DMS153 treated with DMSO at 0.1 percent for 48 hours (cell line): ENCODE results near the gene CDK3.

ENCODE experiments used
- DNase-seq: peaks from one replicate; lab custom pipeline; 2025; ENCODE audit not compliant: unreplicated experiment; lab: John Stamatoyannopoulos, UW

Gene CDK3

DNA sequence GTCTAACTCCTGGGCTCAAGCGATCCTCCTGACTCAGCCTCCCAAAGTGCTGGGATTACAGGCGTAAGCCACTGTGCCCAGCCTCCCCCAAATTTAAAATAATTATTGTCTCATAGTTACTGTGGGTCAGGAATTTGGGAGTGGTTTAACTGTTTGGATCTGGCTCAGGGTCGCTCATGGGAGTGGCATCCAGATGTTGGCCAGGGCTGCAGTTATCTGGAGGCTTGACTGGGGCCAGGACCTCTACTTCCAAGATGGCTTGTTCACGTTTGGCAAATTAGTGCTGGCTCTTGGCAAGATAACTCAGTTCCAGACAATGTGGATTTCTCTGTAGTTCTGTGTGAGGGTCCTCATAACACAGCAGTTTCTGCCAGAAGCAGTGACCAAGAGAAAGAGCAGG lies 13.6 kb upstream of the CDK3 start:
- no peak for DNase-seq

DNA sequence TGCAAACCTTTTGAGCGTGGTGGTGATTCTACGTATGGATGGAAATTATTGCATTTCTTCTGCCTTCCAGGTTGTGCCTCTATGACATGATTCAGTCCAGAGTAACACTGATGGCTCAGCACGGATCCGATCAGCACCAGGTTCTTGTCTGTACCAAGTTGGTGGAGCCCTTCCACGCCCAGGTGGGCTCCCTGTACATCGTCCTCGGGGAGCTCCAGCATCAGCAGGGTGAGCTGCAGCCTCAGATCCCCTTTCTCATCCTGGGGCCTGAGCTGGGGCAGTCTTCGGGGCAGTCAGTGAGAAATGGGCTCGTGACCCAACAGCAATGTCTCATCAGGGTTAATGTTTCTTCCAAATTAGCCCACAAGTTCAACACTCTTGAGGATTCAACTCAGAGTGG lies 9.3 kb upstream of the CDK3 start:
- no peak for DNase-seq

DNA sequence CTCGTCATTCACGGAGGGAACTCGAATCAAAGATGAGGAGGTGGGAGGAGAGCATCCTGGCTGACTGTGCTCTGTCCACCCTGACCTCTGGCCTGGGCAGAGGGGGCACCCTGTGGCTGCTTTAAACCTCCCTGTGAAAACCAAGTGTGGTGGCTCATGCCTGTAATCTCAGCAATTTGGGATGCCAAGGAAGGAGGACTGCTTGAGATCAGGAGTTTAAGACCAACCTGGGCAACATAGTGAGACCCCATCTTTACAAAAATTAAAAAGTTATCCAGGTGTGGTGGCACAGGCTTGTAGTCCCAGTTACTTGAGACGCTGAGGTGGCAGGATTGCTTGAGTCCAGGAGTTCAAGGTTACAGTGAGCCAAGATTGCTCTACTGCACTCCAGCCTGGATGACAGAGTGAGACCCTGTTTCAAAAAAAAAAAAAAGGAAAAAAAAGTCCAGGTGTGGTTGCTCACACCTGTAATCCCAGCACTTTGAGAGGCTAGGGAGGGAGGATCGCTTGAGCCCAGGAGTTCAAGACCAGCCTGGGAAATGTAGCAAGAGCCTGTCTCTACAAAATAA lies 5.8 kb upstream of the CDK3 start:
- DNase-seq = no peak

DNA sequence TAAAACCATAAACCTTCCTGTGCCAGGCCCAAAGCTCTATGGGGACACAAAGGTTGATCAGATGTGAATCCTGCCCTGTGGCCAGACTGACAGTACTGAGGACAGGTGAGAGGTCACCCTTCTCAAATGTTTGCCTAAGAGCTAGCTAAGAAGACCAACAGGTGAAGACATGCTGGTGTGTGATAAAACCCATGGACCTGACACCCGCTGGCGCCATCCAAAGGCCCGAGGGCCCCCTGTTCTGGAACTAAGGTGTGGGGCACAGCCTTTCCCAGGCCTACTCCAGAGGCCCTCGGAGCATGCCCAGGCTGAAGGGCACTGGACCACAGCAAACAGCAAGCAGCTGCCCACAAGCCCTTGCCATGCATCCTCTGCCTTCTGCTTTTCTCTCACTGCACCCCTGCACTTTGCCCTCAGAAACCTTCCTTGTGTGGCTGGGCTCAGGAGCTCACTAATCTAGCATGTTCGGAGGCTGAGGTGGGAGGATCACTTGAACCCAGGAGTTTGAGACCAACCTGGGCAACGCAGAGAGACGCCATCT lies 5.2 kb upstream of the CDK3 start:
- no peak for DNase-seq

DNA sequence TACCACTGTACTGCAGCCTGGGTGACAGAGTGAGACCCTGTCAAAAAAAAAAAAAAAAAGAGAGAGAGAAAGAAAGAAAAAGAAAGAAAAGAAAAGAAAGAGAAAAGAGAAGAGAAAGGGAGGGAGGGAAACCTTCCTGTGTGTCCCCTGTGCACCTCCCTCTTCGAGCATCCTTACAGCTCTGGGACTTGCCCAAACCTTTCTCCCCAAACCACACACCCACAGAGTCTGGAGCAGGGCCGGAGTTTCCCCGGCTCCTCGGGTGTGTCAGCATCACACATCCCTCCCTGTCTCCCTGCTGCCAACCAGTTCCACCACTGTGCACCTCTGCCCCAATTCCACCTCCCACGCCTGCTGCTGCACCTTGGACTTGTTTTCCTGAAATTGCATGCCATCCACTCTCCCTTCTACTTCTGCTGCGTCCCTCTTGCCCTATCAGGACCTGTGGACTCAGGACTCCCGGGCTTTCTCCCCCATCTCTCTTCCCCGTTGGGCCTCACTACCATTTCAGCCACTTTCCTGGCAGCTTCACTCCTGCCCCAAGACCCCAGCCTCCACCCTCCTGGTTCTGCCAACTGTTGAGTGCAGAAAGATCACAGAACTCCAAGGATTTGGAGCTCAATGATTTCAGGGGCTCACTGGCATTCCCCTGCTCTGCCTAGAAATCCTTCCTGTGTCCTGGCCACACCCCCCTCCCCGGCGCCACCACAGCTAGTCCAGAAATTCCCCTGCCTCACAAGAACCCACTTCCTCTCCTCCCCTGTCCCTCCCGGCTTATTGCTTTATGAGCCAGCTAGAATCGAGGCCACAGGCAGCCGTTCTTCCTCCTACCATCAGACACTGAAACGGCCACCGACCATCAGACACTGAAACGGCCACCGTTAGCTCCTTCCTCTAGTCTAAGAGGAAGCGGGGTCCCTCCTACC lies 3.7 kb upstream of the CDK3 start:
- DNase-seq = no peak

DNA sequence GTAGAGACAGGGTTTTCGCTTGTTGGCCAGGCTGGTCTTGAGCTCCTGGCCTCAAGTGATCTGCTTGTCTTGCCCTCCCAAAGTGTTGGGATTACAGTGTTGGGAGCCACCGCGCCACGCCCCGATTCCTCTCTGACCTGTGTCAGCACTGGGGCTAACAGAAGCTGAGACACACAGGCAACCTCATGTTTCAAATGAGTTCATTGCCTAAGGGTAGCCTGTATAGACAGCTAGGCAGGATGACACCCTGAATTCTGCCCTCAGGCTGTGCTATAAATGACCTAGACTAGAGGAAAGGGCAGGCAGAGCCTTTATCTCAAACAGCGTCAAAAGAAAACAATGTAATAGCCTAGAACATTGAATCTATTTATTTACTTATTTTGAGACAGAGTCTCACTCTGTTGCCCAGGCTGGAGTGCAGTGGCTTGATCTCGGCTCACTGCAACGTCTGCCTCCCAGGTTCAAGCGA lies 2.3 kb upstream of the CDK3 start:
- DNase-seq = no peak

DNA sequence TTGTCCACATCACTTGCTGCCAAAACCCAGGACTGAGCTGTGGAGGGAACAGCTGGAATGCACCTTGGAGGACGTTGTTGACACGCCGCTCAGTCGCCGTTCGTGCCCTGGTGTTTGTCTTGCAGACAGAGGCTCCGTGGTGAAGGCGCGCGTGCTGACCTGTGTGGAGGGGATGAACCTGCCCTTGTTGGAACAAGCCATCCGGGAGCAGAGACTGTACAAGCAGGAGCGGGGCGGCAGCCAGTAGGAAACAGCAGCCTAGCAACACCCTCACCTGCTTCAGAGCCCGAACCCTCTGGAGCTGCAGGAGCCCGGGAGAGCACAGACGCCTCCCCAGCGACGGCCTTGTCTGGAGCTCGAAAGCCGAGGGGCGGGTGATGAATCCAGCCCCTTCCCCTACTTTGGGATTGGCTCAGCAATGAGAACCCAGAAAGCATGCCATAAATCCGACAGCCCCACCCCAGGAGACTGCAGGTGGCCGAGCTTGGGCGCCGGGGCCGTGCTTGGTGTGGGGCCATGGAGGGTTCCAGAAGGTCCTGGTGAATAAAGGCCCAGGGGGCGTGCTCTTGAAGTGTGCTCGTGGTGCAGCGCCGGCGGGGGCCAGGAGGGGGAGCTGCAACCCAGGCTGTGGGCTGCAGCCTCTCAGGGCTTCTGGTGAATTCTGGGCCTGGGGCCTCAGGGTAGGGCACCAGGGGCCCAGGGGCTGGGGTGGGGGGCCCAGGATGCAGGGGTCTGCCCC lies 470 bp upstream of the CDK3 start:
- no peak for DNase-seq

DNA sequence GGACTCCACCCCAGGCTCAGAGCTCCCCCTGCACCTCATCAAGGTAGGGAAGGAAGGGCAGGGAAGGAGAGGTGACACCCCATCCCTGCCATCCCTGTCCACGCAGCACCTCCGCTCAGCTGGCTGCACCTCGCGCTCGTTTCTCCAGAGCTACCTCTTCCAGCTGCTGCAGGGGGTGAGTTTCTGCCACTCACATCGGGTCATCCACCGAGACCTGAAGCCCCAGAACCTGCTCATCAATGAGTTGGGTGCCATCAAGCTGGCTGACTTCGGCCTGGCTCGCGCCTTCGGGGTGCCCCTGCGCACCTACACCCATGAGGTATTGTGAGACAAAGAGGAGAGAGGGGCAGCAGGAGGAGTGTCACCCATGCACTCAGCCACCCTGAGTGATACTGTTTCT lies 1.4 kb downstream of the CDK3 start:
- DNase-seq = no peak

DNA sequence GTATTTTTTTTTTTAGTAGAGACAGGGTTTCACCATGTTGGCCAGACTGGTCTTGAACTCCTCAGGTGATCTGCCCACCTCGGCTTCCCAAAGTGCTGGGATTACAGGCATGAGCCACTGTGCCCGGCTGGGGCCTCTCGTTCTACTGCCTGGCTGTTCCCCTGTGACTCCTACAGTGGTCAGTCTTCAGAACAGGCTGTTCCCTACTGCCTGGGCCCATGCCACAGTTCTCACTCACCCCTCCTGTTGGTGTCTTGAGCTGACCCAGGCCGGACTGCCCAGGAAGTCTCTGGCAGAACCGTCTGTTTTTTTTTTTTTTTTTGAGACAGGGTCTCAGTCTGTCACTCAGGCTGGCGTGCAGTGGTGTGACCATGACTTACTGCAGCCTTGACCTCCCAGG lies 3.3 kb downstream of the CDK3 start:
- no peak for DNase-seq

DNA sequence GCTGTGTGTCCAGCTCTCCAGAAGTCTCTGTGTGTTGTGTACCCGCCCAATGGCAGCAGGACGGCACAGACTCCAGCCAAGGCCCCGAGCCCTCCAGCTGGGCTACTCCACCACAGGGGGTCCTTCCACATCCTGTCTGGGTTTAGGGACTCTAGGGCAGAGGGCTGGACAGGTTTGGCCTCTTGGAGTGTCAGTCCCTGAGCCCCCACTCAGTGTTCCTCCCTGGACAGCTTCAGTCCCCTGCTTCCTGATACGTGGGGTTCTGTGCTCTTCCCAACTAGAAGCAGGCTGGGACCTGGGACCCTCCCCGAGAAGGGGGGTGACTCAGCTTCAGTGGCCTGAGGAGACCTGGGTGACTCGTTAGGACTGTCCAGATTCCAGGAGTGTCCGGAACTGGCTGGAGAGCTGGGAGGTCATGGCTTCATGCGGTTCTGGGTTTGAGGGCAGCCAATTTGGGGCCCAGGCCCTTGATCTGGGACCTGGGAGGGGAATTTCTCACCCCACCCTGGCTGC lies 4.2 kb downstream of the CDK3 start:
- DNase-seq = no peak

DNA sequence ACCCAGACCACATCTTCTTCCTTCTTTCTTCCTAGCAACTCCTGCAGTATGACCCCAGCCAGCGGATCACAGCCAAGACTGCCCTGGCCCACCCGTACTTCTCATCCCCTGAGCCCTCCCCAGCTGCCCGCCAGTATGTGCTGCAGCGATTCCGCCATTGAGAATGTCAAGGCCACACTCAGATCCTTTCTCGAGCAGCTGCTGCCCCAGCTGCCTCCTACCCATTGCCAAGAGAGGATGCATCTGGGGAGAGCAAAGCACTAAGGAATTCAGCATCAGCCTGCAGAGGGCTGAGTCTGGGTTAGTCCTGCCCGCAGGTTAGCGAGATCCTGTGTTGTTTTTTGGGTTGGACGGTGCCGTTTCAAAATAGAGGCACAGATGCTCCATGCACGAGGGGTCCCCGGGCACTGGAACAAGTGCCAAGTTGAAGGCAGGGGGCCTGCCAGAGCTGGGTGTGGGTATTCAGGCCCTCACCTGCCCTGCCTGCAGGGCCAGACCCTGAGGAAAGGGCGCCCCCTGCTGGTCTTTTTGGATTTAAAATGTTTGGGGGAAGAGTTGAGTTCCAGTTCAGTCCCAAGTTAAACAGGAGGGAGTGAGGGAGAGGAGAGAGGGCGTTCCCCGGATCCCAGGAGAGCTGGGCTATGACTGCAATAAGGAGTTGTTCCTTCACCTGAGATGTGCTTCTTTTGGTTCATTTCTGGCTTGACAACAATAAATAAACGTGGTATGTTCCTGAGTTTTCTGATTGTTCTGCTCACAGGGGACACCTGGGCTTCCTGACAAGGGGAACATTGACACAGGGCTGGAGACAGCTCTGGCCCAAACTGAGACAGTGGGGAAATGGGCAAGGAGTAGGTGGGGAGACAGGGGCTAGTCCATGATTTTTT lies 4.9 kb downstream of the CDK3 start:
- DNase-seq = peak; percentile 84

DNA sequence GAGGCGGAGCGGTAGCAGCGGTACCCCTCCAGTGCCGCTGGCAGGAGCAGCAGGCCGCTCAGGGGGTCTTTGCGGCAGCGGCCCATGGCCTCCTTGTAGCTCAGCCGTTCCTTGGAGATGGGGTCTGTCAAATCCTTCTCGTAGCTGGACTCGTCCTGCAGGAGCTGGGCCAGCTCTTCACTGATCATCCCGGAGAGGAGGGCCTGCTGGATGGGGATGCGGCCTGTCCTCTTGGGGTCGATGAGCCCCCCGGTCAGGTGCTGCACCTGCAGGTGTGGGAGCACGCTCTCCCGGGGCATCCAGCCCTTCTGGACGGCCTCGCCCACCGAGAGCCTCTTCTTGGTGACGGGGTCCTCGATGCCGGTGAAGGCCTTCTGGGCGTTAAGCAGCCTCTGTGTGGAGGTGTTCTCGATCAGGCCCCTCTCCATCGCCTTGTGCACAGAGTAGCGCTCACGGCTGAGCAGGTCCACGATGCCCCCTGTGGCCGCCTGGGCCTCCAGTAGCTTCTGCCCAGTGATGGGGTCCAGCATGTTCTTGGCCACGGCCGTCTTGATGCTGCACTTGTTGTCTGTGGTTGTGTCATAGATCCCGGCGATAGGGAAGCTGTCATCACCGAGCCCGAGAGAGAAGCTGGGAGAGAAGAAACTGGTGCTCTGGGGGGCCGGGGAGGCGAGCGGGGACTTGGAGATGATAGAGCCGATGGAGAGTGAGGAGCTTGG lies 6.6 kb downstream of the CDK3 start:
- DNase-seq = no peak

DNA sequence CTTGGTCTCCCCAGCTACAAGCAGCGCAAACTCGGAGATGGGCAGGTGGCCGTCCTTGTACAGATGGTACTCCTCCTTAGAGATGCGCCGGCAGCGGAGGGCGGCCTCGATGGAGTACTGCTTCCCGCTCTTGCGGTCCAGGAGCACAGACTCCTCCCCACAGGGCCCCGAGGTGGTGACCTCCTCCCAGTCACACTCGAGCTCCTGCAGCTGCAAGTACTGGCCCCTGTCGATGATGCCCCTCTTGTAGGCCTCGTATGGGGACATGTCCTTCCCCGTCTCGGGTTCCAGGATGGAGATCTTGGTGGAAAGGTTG lies 7.2 kb downstream of the CDK3 start:
- no peak for DNase-seq

DNA sequence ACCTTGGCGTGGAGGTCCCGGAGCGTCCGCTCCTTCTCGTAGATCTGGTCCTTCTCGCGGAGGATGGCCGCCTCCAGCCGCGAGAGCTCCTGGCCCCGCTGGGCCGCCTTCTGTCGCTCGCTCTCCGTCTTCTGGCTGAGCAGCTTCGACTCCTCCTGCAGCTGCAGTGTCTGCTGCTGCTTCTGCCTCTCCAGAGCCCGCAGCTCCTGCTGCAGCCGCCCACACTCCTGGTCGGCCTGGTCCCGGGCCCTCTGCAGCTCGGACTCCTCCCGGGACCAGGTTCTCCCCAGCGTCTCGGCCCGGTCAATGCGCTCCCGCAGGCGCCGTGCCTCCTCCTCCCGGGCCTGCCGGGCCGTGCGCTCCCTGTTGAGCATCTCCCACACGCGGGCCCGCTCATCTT lies 7.6 kb downstream of the CDK3 start:
- DNase-seq = no peak

DNA sequence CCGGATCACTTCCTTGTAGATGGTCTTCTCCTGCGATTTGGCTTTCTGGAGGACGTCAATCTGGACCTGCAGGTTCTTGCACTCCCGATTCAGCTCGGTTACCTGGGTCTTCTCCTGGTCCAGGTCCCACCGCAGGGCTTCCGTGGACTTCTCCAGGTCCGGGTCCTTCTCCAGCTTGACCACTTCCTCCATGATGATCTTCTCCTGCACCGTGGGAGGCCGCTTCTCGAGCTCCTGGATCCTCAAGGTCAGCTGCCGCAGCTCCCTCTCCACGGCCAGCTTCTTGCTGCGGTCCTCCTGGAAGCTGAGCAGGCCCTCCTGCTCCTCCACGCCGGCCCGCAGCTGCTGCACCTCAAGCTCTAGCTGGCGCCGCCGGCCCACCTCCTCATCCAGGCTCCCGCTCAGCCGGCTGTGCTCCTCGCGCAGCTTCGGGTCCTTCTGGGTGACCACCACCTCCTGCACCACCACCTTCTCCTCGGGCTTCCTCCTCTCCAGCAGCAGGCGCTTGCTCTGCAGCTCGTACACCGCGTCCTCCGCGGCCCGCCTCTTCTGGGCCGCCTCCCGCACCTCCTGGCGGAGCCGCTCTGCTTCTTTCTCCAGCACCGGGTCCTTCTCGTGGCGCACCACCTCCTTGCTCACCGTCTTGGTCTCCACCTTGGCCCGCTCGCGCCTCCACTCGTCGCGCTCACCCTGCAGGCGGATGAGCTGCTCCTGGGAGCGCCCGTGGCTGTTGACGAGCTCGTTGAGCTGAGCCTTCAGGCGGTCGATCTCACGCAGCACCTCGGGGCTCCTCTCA lies 8.2 kb downstream of the CDK3 start:
- DNase-seq = no peak

DNA sequence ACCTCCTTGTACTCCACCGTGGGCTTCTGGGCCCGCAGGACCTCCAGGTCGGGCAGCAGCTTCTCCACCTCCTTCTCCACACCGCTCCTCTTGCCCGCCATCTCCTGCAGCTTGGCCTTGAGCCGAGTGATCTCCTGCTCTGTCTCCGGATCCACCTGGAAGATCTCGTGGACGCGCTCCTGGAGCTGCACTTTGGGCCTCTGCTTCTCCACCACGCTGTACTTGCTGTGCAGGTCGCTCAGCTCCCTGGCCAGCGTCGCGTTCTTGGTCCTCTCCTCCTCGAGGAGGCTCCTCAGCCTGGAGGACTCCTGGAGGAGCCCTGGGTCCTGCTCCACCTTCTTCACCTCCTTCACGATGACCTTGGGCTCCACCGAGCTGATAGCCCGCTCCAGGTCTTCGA lies 8.8 kb downstream of the CDK3 start:
- no peak for DNase-seq

DNA sequence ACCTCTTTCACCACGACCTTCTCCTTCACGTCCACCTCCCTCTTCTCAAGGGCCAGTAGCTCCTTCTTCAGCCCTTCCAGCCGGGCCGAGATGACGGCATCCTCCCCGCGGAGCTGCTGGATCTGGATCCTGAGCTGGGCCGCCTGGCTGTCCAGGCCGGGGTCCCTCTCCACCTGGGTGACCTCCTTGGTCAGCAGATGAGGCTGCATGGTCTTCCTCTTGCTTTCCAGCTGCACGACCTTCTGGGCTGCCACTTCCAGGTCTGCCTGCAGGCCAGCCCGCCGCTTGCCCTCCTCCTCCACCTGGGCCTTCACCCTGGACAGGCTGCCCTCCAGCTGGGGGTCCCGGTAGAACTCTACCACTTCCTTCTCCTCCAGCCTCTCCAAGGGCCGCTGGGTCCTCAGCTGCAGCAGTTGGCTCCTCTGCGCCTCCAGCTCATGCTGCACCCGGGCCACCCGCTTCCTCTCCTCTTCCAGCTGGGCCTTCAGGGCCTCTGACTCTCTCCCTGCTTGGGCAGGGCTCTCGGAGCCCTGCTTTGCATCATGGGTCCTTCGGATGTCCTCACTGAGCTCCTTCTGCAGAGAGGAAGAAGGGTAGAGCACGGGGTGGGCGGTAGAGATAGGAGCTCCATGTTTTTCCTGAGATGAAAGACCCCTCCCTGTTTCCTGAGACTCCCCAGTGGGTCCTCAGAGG lies 9.5 kb downstream of the CDK3 start:
- no peak for DNase-seq

DNA sequence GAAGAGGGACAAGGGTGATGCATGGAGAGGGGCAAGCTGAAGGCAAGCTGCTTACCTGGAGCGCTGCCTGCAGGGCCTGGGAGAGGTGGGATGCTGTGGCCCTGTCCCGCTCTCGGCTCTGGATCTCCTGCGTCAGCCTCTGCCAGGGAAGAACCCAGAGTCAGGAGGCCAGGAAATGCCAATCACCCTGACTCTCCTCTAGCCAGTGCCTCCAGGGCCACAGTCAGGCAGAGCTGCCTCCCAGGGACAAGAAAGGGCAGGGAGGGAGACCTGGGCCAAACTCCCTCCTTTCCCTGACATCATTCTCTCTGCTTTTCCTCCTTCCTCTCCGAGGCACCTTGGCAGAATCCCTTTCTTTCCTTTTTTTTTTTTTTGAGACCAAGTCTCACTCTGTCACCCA lies 11.3 kb downstream of the CDK3 start:
- no peak for DNase-seq
